NCI-H774 (cell line): ENCODE results near the gene EPB41.
"Not testable (repeated sequence)": the region's sequence is repeated elsewhere in the genome, so short reads cannot be mapped to it uniquely, and the experiment has no call there.

Experiments
- DNase-seq: peaks from one replicate; lab custom pipeline; 2025; lab: John Stamatoyannopoulos, UW

The EPB41 gene

GRCh38 chr1:29133861-29134694 lies 219.7 kb downstream of the EPB41 start:
- DNase-seq, result no peak

DNA sequence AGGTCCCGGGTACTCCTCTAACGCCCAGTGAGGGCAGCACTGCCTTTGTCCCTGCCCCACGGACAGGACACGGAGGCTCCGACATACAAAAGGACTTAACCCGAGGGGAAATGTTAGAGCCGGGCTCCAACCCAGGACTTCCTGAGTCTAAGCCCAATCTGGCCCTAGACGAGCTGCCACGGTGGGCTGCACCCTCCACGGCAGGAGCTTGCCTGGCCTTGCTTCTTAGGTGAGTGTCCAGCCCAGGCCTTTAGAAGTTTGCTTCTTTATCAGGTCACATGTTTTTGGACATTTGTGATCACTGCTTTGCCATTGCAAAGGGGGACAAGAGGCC lies 220.3 kb downstream of the EPB41 start:
- no peak for DNase-seq

DNA sequence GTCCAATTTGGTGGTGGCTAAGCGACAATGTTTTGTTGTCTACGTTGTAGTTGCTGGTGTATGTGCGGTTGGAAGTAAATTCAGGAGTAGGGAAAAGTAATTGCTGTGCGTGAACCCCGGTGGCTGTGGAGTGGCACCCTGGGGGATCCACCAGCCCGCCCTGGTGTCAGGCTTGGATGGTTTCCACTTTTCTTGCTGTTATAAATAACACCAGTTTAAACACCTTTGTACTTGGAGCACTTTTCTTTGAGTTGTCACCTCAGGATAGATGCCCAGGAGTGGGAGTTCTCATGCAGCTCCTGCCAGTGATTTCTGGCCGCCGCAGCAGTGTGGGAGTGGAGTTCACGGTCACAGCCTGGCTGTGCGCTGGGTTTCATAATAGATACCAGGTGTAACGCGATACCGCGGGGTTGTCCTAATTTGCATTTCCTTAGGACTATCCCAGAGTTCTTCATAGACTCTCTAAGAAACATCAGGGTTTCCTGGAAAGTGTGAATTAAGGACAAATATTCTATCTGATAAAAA lies 222.1 kb downstream of the EPB41 start:
- DNase-seq, result no peak

GRCh38 chr1:29142714-29143113 lies 228.3 kb downstream of the EPB41 start:
- no peak for DNase-seq

DNA sequence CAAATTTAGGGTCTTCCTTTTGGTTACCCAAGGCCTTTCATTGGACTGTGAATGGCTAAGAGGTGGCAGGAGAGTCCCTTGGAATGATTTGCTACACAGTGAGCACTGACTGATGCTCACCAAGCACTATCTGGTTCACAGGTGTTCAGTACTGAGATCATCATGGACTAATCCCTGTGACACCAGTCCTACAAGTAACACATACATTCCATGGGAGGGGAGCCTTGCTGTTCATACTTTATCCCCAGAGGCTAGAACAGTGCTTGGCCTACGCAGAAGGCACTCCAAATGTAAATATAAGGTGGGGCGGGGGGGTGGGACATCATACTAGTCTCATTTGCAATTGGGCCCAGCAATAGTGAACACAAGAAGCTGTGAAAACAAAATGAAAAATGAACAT lies 229.8 kb downstream of the EPB41 start:
- no peak for DNase-seq

- no peak for DNase-seq
These were observed 231.5 kb downstream of the EPB41 start for GRCh38 chr1:29145739-29146437.

- DNase-seq, result no peak
These were observed 234.5 kb downstream of the EPB41 start for GRCh38 chr1:29148656-29149491.

DNA sequence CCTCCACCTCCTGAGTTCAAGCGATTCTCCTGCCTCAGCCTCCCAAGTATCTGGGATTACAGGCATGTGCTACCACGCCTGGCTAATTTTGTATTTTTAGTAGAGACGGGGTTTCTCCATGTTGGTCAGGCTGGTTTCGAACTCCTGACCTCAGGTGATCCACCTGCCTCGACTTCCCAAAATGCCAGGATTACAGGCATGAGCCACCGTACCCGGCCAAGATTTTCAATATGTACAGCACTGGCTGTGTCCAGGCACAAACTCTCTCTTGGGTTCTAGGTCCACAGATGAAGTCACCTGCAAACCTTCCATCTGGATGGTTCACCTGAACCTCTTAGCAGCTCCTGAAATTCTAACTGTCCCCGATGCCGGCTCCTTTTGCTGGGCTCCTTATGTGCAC lies 236.0 kb downstream of the EPB41 start:
- DNase-seq, result not testable (repeated sequence)

DNA sequence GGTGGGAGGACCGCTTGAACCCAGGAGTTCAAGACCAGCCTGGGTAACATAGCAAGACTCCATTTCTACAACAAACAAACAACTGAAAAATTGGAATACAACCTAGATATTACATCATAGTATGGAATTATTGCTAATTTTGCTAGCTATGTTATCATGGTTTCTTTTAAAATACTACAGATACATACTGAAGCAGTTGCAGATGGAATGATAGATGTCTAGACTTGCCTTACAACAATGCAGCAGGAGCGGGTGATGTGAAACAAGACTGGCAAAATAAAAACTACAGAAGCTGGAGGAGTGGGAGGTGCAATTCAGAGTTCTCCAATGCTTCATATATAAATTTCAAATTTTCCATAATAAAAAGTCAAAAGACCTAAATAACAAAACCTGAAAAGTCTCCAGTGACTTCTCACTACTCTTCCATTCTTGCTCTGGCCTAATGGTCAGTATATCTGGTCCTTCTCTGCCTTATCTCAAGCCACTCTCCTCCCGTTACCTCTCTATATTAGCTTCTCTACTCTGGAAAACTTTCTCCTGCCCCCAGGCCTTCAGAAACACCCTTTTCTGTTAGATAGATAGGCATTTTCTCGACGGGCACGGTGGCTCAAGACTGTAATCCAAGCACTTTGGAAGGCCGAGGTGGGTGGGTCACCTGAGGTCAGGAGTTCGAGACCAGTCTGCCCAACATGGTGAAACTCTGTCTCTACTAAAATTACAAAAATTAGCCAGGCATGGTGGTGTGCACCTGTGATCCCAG lies 237.9 kb downstream of the EPB41 start:
- no peak for DNase-seq

DNA sequence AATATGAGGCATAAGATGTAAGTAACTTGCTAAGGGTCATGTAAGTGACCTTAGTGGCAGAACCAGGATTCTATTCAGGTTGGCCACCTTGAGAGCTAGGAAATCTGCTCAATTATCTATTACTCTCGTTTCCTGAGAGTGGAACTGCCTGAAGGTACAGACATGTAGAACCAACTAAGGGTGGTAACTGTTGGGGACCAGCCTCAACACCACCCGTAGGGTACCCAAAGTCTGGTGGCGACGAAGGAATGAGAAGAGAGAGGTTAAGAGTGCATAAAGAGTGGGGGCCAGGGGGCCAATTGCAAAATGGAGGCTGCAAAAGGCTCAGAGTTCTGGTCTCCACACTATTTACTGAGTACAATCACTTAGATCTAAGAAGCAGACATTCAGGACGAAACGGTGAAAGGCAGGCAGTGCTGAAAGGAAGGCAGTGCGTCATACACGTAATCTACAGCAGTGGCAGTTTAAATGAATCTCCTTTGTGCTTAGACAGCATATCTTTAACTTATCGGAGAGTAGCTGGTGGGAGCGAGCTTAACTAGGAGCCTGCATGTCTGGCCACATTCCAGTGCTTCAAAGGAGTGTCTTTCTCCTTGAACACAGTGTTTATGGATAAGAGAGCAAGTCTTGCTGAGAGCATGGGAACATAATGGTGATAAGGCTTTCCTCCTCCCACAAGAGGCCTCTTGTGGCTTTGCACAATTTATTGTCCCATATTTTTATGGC lies 242.3 kb downstream of the EPB41 start:
- DNase-seq, result no peak

DNA sequence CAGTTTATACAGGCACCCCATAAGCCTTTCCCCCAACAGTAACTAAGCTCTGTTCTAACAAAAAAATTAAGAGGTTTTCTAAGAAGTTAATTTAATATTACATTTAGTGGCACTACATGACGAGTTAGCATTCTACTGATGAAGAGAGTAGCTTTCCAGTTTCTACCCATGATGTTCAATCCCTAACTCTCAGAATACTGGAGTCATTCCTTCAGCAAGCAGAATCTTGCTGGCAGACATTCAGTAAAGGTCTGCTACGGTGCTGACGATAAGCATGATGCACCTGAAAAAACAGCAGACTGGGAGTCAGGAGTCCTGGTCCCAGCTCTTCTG lies 242.9 kb downstream of the EPB41 start:
- DNase-seq, result no peak

GRCh38 chr1:29159773-29160172 lies 245.4 kb downstream of the EPB41 start:
- no peak for DNase-seq

DNA sequence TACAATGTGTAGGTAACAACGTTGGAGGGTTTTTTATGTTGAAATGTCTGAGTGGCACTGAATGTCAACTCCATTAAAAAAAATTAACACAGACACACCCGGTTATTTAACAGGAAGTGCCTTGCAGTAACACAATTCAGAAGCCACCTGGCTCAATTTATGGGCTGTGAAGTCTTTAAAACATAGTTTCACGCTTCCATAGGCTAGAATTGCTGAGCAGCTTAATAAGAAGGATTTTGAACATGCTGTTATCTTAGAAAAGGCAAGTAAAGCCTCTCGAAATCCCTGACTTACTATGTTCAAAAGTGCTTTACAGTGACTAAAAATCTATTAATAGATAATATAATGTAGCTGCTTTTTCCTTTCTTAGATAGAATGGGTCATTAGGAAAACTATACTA lies 247.7 kb downstream of the EPB41 start:
- no peak for DNase-seq

GRCh38 chr1:29162476-29163138 lies 248.2 kb downstream of the EPB41 start:
- DNase-seq, result no peak

- no peak for DNase-seq
These were observed 250.2 kb downstream of the EPB41 start for GRCh38 chr1:29164588-29164987.

DNA sequence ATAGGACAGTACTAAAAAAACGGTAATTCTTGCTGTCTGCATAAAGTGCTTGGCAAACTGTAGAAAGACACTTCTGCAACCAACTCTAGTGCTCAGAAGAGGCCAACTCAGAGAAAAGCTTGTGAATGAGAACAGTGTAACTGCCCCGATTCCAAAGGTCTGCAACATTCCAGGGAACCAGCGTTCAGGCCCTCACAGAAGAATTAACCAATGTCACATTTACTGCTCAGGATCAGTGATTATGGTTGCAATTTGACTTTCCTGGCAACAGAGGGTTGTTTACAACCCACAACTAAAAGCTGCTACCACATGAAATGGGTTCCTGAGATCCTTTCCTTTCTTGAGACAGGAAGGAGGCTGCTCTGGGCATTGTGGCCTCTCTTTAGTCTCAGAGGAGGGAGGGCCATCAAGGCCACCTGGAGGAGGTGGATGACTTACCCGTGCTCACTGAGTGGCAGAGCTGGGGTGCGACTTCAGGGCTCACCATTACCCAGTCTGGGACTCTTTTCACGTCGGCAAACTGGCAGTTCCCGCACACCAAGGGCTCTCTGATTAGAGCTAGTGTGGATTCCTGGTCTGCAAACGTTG lies 252.0 kb downstream of the EPB41 start:
- no peak for DNase-seq

DNA sequence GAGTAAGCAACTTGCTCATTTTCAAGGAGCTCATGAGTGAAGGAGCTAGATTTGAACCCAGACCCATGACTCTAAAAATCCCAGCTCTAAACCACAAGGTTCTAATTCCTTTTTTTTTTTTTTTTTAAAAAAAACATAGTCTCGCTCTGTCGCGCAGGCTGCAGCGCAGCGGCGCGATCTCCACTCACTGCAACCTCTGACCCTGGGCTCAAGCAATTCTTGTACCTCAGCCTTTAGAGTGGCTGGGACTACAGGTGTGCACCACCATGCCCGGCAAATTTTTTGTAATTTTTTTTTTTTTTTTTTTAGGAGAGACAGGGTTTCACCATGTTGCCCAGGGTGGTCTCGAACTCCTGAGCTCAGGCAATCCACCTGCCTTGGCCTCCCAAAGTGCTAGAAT lies 253.5 kb downstream of the EPB41 start:
- DNase-seq, result no peak
